ENCODE results near the gene KRTAP12-4.

GRCh38 chr21:44612029-44612486 is 42.4 kb downstream of the KRTAP12-4 start, which contains the start of gene KRTAP10-8:
- TF ChIP-seq CTCF (IDR thresholded peaks at IDR 0.05; ENCODE audit: borderline replicate concordance, extremely low read depth, low read length, poor library complexity, severe bottlenecking): no peak
- TF ChIP-seq EZH2 (IDR thresholded peaks at IDR 0.05; ENCODE audit: borderline replicate concordance, low read depth, low read length, severe bottlenecking): no peak
